Dedifferentiated amniotic fluid mesenchymal stem cell (primary cell): ENCODE data around the gene ZBTB4.

Source experiments
- DNase-seq: peaks from one replicate; pipeline ENCODE4 v3.0.0-alpha.2; 2016; ENCODE audit errors: extremely low spot score

Gene ZBTB4

GRCh38 chr17:7441266-7441665 is 38.2 kb downstream of the ZBTB4 start:
- DNase-seq, result no peak

GRCh38 chr17:7440834-7441195 is 38.6 kb downstream of the ZBTB4 start:
- DNase-seq, result no peak

- no peak for DNase-seq
These were observed 39.2 kb downstream of the ZBTB4 start for GRCh38 chr17:7440113-7440833.

- DNase-seq, result no peak
These were observed 39.8 kb downstream of the ZBTB4 start, which contains the start of gene FGF11 for GRCh38 chr17:7439462-7440112. Gene FGF11, plus strand, starts transcription at chr17:7439512. Its CDS starts 109 bp downstream, at chr17:7439621.

- DNase-seq, result no peak
These were observed 40.6 kb downstream of the ZBTB4 start for GRCh38 chr17:7438656-7439460.

- DNase-seq, result no peak
These were observed 41.3 kb downstream of the ZBTB4 start for GRCh38 chr17:7437950-7438614.

GRCh38 chr17:7437369-7437863 is 42.0 kb downstream of the ZBTB4 start:
- DNase-seq, result no peak

GRCh38 chr17:7436556-7437368 is 42.7 kb downstream of the ZBTB4 start:
- DNase-seq, result peak; percentile 42

GRCh38 chr17:7435676-7436555 is 43.5 kb downstream of the ZBTB4 start:
- DNase-seq, result no peak

- DNase-seq, result no peak
These were observed 47.1 kb downstream of the ZBTB4 start for GRCh38 chr17:7432296-7432695.

GRCh38 chr17:7431231-7431630 is 48.2 kb downstream of the ZBTB4 start:
- DNase-seq, result no peak

GRCh38 chr17:7429722-7430121 is 49.7 kb downstream of the ZBTB4 start:
- no peak for DNase-seq

- DNase-seq, result no peak
These were observed 50.9 kb downstream of the ZBTB4 start, which contains the start of gene SPEM3 for GRCh38 chr17:7428557-7428956. Gene SPEM3, plus strand, starts transcription at chr17:7428857. Its CDS starts 46 bp downstream, at chr17:7428903.

- DNase-seq, result no peak
These were observed 51.9 kb downstream of the ZBTB4 start for GRCh38 chr17:7427549-7427948.

GRCh38 chr17:7426896-7427489 is 52.4 kb downstream of the ZBTB4 start:
- no peak for DNase-seq

- DNase-seq, result no peak
These were observed 53.1 kb downstream of the ZBTB4 start for GRCh38 chr17:7426203-7426863.

GRCh38 chr17:7425756-7426155 is 53.7 kb downstream of the ZBTB4 start:
- no peak for DNase-seq

GRCh38 chr17:7425316-7425715 is 54.1 kb downstream of the ZBTB4 start, which contains the start of gene SPEM2:
Gene SPEM2, plus strand, starts transcription at chr17:7425616. Its CDS starts 73 bp downstream, at chr17:7425689.
- DNase-seq, result no peak

GRCh38 chr17:7423679-7424078 is 55.8 kb downstream of the ZBTB4 start:
- DNase-seq, result no peak
